Endothelial cell of umbilical vein (primary cell): ENCODE measurements around the gene SGPP1. TPM values are rescaled to one million over a fixed set of nuclear protein-coding genes. Genes with fewer than 3 reads are reported as not detected.

Experiments
- BruUV-seq: library from RNA; stranded (reverse); fragments of 400-500 nt; replicated peaks from 2 replicates; lab custom pipeline; 2021; lab: Mats Ljungman, UMichigan
- CTCF ChIA-PET: fragments of 300-600, 350-600 bp; sonication (Branson Sonifier 250); formaldehyde crosslinking; loops from one replicate; lab custom pipeline; 2021; ENCODE audit warnings: antibody characterized with exemption, inconsistent platforms; lab: Charles Lee
- POLR2A ChIA-PET: fragments of 300-600, 350-600 bp; sonication (Branson Sonifier 250); formaldehyde crosslinking; loops from one replicate; lab custom pipeline; 2021; ENCODE audit warnings: antibody characterized with exemption, inconsistent platforms; lab: Charles Lee
- DNase-seq: peaks from one replicate; pipeline ENCODE4 v3.0.0-alpha.2; 2011; ENCODE audit warnings: low read depth, low spot score
- FAIRE-seq: peaks from 2 replicates; lab custom pipeline; 2011; peaks lifted over from hg19 to GRCh38; lab: Jason Lieb, UNC
- H2AFZ ChIP-seq: 2 replicates; pipeline ENCODE4 v1.6.0; 2012; ENCODE audit warnings: low read depth, low read length, control low read depth, inconsistent platforms
- H3K27ac ChIP-seq: 2 replicates; pipeline ENCODE4 v1.5.1; 2011; ENCODE audit warnings: low read depth, mild to moderate bottlenecking, control low read depth, low read length, moderate library complexity; ENCODE audit not compliant: insufficient read depth
- H3K27me3 ChIP-seq, 2 experiments: 2 replicates each; pipeline versions ENCODE4 v1.6.0 to v1.6.1; 2011; ENCODE audit warnings: low read length in 2 of 2, mixed read lengths in 1 of 2; ENCODE audit not compliant: control insufficient read depth in 2 of 2, insufficient read depth in 2 of 2
- H3K36me3 ChIP-seq, 2 experiments: 2 replicates in 1 of 2; 3 replicates in 1 of 2; pipeline ENCODE4 v1.5.1; 2011; ENCODE audit warnings: low read length in 2 of 2, mild to moderate bottlenecking in 1 of 2, moderate library complexity in 1 of 2; ENCODE audit not compliant: control insufficient read depth in 2 of 2, insufficient read depth in 2 of 2; ENCODE audit errors: extremely low read depth in 1 of 2
- H3K4me1 ChIP-seq: 3 replicates; pipeline ENCODE4 v1.5.1; 2011; ENCODE audit warnings: mild to moderate bottlenecking, low read length; ENCODE audit not compliant: control insufficient read depth, insufficient read depth; ENCODE audit errors: extremely low read depth
- H3K4me2 ChIP-seq: 2 replicates; pipeline ENCODE4 v1.6.1; 2011; ENCODE audit warnings: low read length, control low read depth, mixed read lengths; ENCODE audit not compliant: insufficient read depth
- H3K4me3 ChIP-seq, 3 experiments: fragments of 200-600 bp in 1 of 3; sonication (generic), shearing (Covaris generic) in 1 of 3; replicated peaks in 1 of 3; 2 replicates each; pipeline ENCODE4 v1.5.1; 2011 to 2016; ENCODE audit warnings: control low read depth in 3 of 3, low read length in 3 of 3, mild to moderate bottlenecking in 2 of 3, inconsistent platforms in 1 of 3, low read depth in 1 of 3, moderate library complexity in 1 of 3; ENCODE audit not compliant: insufficient read depth in 1 of 3
- H3K79me2 ChIP-seq: 2 replicates; pipeline ENCODE4 v1.6.0; 2012; ENCODE audit warnings: low read length, inconsistent platforms; ENCODE audit not compliant: control insufficient read depth, insufficient read depth
- H3K9ac ChIP-seq: replicated peaks from 2 replicates; pipeline ENCODE3; 2011; ENCODE audit warnings: low read length, control low read depth; ENCODE audit not compliant: insufficient read depth; ENCODE audit errors: extremely low read depth
- H3K9me1 ChIP-seq: replicated peaks from 3 replicates; pipeline ENCODE4 v1.6.0; 2011; ENCODE audit warnings: mild to moderate bottlenecking, low read length; ENCODE audit not compliant: control insufficient read depth, insufficient read depth; ENCODE audit errors: extremely low read depth
- H3K9me3 ChIP-seq: replicated peaks from 2 replicates; pipeline ENCODE4 v1.5.1; 2012; ENCODE audit warnings: low read length, inconsistent platforms; ENCODE audit not compliant: control insufficient read depth, insufficient read depth
- H4K20me1 ChIP-seq: replicated peaks from 2 replicates; pipeline ENCODE3; 2011; ENCODE audit warnings: mild to moderate bottlenecking, low read length; ENCODE audit not compliant: control insufficient read depth, insufficient read depth; ENCODE audit errors: extremely low read depth
- EZH2 ChIP-seq: IDR thresholded peaks from 2 replicates; pipeline ENCODE4 v1.6.1; 2012; ENCODE audit warnings: borderline replicate concordance, low read depth, mild to moderate bottlenecking, moderate library complexity, low read length, inconsistent platforms; ENCODE audit not compliant: severe bottlenecking
- FOS ChIP-seq: IDR thresholded peaks from 2 replicates; pipeline ENCODE4 v1.6.1; 2011; ENCODE audit warnings: mild to moderate bottlenecking, low read length, moderate library complexity, borderline replicate concordance; ENCODE audit not compliant: insufficient read depth
- GATA2 ChIP-seq: IDR thresholded peaks from 2 replicates; pipeline ENCODE4 v1.7.0; 2011; ENCODE audit warnings: low read depth, mild to moderate bottlenecking, moderate library complexity, mixed read lengths, low read length; ENCODE audit not compliant: insufficient read length, insufficient read depth
- JUN ChIP-seq: IDR thresholded peaks from 2 replicates; pipeline ENCODE4 v1.6.1; 2011; ENCODE audit warnings: borderline replicate concordance, low read depth; ENCODE audit not compliant: insufficient read length, insufficient read depth
- MYC ChIP-seq: IDR thresholded peaks from one replicate; pipeline ENCODE4 v1.6.1; 2011; ENCODE audit warnings: mild to moderate bottlenecking, low read depth, low read length
- POLR2A ChIP-seq: IDR thresholded peaks from 2 replicates; pipeline ENCODE4 v1.6.1; 2012; ENCODE audit warnings: low read depth, mild to moderate bottlenecking, control low read depth, low read length
- POLR2AphosphoS5 ChIP-seq: IDR thresholded peaks from 2 replicates; pipeline ENCODE4 v1.6.1; 2012; ENCODE audit warnings: low read depth, mild to moderate bottlenecking, control low read depth, low read length, moderate library complexity; ENCODE audit not compliant: insufficient read depth
- dilution Hi-C: fragments of 300-500 bp; cut with MboI; formaldehyde crosslinking; loops from one replicate; pipeline ENCODE4 v1.15.0; 2019; ENCODE audit warnings: low sequenced_read_pairs; ENCODE audit not compliant: extremely low pct_ligation_motif_present
- intact Hi-C: fragments of 100-400 bp; cut with micrococcal nuclease; formaldehyde crosslinking; loops from one replicate; pipeline ENCODE4 v1.10.0; 2022
- polyA plus RNA-seq, 4 experiments: library from polyadenylated mRNA; depleted of rRNA in 3 of 4; stranded (reverse) in 3 of 4; unstranded in 1 of 4; fragments of >200 nt; gene quantifications; 2 replicates each; pipeline versions ENCODE4 v1.2.1 to v1.2.3, GENCODE V29; 2011 to 2012; ENCODE audit warnings: missing spikeins in 1 of 4
- total RNA-seq: library from RNA; stranded (reverse); gene quantifications from 2 replicates; pipeline ENCODE4 v1.2.3, GENCODE V29; 2021
- TF ChIP-seq, protein P1 (sequence below): IDR thresholded peaks from 2 replicates; pipeline ENCODE4 v1.6.1; 2011; ENCODE audit not compliant: insufficient read depth, insufficient read length
- TF ChIP-seq, protein P2 (sequence below), 2 donors: IDR thresholded peaks; 1 replicate in 1 of 2; 2 replicates in 1 of 2; pipeline ENCODE4 v1.5.1; 2011; ENCODE audit warnings: low read length in 2 of 2, mild to moderate bottlenecking in 2 of 2, moderate library complexity in 2 of 2, control low read depth in 1 of 2, inconsistent platforms in 1 of 2, low read depth in 1 of 2; ENCODE audit not compliant: insufficient read depth in 1 of 2; ENCODE audit errors: extremely low read depth in 1 of 2

The SGPP1 gene
- total and polyA plus RNA-seq, 2 donors (not counting 3 experiments of a cell fraction or from before 2014, with no cell fraction given), result 6.2 to 7.9 TPM

DNA sequence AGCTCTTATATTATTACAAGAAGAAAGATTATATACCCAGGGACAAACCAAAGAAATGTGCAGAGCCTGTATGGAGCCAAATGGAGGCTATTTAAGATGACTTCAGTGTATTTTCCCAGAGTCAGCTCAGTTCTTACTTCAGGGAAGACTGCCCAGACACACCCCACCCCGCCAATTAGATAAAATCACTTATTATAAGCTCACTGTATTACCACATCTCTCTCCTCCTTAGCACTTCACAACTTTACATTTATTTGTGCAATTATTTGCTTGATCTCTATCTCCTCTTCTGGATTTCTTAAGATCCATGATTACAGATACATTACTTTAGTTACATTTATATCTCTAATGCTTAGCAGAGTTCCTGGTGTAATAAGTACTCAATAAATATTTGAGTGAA is 61.5 kb downstream of the SGPP1 start:
- ChIA-PET POLR2A (no interaction called here), CTCF (interaction anchor here (0.8 to 1.6 kb wide), 5 partner anchors 17 to 104 kb away, joined by 3 to 8 read pairs (median 4); partner anchors contain the start of gene WDR89)
- dilution Hi-C loops, result no loop called here
- intact Hi-C loops, result no loop called here
- Histone ChIP-seq H3K36me3 (no peaks in the 10 kb centered on the region), H3K9me1 (no peaks in the 10 kb centered on the region), H3K79me2 (no peaks in the 10 kb centered on the region), H3K9ac (no peak overlapping the region), H2AFZ (no peak overlapping the region), H3K4me2 (no peak overlapping the region), H3K4me3 (no peak overlapping the region), H3K27ac (no peak overlapping the region), H3K4me1 (no peaks in the 10 kb centered on the region), H3K27me3 (no peaks in the 10 kb centered on the region), H4K20me1 (no peaks in the 10 kb centered on the region), H3K9me3 (no peaks in the 10 kb centered on the region)
- no TSS peak for BruUV-seq
- FAIRE-seq (no peak), DNase-seq (no peak)
- TF ChIP-seq MYC, result no peak
- no peak for TF ChIP-seq JUN
- TF ChIP-seq EZH2, result no peak
- TF ChIP-seq POLR2AphosphoS5, result no peak
- TF ChIP-seq, protein P1, sequence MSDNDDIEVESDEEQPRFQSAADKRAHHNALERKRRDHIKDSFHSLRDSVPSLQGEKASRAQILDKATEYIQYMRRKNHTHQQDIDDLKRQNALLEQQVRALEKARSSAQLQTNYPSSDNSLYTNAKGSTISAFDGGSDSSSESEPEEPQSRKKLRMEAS, result no peak

DNA sequence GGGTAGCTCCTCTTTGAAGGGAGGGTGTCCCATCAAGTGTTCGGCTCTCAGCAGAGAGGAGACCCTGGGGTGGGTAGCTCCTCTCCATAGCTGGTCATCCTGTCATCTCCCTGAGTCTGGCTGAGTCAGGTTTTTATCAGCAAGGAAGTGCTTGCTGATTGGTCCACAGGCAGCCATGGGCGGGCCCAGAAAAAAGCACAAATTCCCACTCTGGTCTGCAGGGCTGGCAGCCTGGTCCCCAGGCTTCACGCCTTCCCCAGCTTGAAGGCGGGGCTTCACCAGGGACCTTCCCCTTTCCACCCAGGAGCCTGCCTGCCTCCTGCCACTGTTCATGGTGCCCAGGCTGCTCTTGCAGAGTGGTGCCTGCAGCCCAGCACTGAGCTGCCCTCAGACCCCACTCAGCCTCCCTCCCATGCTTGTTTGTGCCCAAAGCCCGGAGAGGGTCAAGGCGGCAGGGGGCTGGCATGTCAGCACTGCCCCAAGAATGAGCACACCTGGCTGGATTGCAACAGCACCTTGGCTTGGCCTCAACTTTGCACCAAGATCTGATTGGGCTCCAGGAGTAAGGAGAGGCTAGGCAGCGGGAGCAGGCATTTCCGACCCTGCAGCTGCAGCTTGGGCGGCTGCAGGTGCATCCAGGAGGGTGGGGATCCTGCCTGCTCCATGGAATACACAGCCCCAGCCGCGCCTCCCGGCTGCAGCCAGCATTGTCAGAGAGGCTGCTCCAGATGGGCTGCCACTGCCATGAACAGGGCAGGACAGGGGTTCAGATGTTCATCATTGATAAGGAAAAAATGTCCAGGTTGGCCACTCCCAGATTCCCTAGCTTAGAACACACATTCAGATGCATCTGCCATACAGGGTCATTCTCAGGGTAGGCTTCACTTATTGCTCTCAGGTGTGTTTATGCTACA is 64.2 kb downstream of the SGPP1 start:
- H3K36me3 ChIP-seq, result no peaks in the 10 kb centered on the region
- BruUV-seq, result no TSS peak
- H3K4me2 ChIP-seq, result no peak overlapping the region
- TF ChIP-seq MYC (no peak), JUN (no peak), FOS (no peak), GATA2 (no peak), POLR2A (no peak), POLR2AphosphoS5 (no peak), EZH2 (no peak)
- TF ChIP-seq, protein P2, sequence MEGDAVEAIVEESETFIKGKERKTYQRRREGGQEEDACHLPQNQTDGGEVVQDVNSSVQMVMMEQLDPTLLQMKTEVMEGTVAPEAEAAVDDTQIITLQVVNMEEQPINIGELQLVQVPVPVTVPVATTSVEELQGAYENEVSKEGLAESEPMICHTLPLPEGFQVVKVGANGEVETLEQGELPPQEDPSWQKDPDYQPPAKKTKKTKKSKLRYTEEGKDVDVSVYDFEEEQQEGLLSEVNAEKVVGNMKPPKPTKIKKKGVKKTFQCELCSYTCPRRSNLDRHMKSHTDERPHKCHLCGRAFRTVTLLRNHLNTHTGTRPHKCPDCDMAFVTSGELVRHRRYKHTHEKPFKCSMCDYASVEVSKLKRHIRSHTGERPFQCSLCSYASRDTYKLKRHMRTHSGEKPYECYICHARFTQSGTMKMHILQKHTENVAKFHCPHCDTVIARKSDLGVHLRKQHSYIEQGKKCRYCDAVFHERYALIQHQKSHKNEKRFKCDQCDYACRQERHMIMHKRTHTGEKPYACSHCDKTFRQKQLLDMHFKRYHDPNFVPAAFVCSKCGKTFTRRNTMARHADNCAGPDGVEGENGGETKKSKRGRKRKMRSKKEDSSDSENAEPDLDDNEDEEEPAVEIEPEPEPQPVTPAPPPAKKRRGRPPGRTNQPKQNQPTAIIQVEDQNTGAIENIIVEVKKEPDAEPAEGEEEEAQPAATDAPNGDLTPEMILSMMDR (IDR thresholded peaks at IDR 0.05; ENCODE audit: extremely low read depth in 1 of 2, insufficient read depth in 1 of 2, low read depth in 1 of 2, low read length in 2 of 2), result no peak
- TF ChIP-seq, protein P1, result no peak
- no peaks in the 10 kb centered on the region for H3K27me3 ChIP-seq
- peak; percentile 64 for FAIRE-seq
- H2AFZ ChIP-seq, result no peak overlapping the region
- ChIA-PET POLR2A (no interaction called here), CTCF (interaction anchor here (0.6 to 0.9 kb wide), 2 partner anchors 13 to 323 kb away, joined by 3 read pairs; no protein-coding TSS in a partner anchor)
- H3K9me1 ChIP-seq, result no peaks in the 10 kb centered on the region
- H4K20me1 ChIP-seq, result no peaks in the 10 kb centered on the region
- dilution Hi-C loops (no loop called here), intact Hi-C loops (no loop called here)
- H3K9me3 ChIP-seq, result no peaks in the 10 kb centered on the region
- no peak overlapping the region for H3K4me3 ChIP-seq
- DNase-seq, result no peak
- no peaks in the 10 kb centered on the region for H3K79me2 ChIP-seq
- no peaks in the 10 kb centered on the region for H3K4me1 ChIP-seq
- H3K9ac ChIP-seq, result no peak overlapping the region
- H3K27ac ChIP-seq, result no peak overlapping the region
